Kidney (tissue), 14 donors: ENCODE measurements around the gene SLU7. TPM values are rescaled to one million over a fixed set of nuclear protein-coding genes. Genes with fewer than 3 reads are reported as not detected.

ENCODE experiments used
- DNase-seq, 5 donors: peaks; one replicate each; pipeline ENCODE4 v3.0.0-alpha.2; 2013 to 2020
- FAIRE-seq: peaks from 2 replicates; lab custom pipeline; 2012; peaks lifted over from hg19 to GRCh38; lab: Jason Lieb, UNC
- H3K27ac ChIP-seq, 2 donors: one replicate each; pipeline ENCODE4 v1.7.0; 2013; ENCODE audit warnings: low read depth in 2 of 2, low read length in 2 of 2, inconsistent platforms in 1 of 2
- H3K27me3 ChIP-seq: one replicate; pipeline ENCODE4 v1.7.1; 2013; ENCODE audit warnings: low read length, inconsistent platforms; ENCODE audit not compliant: control insufficient read depth, insufficient read depth
- H3K36me3 ChIP-seq, 3 donors: one replicate each; pipeline versions ENCODE4 v1.7.0 to v1.7.1; 2013; ENCODE audit warnings: low read length in 3 of 3, control low read depth in 1 of 3, inconsistent platforms in 1 of 3; ENCODE audit not compliant: insufficient read depth in 3 of 3, control insufficient read depth in 2 of 3
- H3K4me1 ChIP-seq, 3 donors: one replicate each; pipeline versions ENCODE4 v1.7.0 to v1.7.1; 2013; ENCODE audit warnings: low read length in 3 of 3, inconsistent platforms in 1 of 3, low read depth in 1 of 3; ENCODE audit not compliant: control insufficient read depth in 2 of 3, insufficient read depth in 2 of 3
- H3K4me3 ChIP-seq, 3 donors: one replicate each; pipeline versions ENCODE4 v1.7.0 to v1.8.1; 2013; ENCODE audit warnings: low read length in 3 of 3, control low read depth in 1 of 3, inconsistent platforms in 1 of 3
- H3K9ac ChIP-seq, 3 donors: one replicate each; pipeline versions ENCODE4 v1.7.0 to v1.7.1; 2013; ENCODE audit warnings: low read length in 3 of 3, control low read depth in 1 of 3, inconsistent platforms in 1 of 3
- H3K9me3 ChIP-seq, 3 donors: one replicate each; pipeline versions ENCODE4 v1.7.0 to v1.7.1; 2013; ENCODE audit warnings: low read length in 3 of 3, control low read depth in 1 of 3, inconsistent platforms in 1 of 3; ENCODE audit not compliant: control insufficient read depth in 2 of 3, insufficient read depth in 1 of 3
- intact Hi-C: fragments of 100-400 bp; cut with DNase I; formaldehyde crosslinking; loops from one replicate; pipeline ENCODE4 v1.11.1; 2022
- polyA plus RNA-seq: library from polyadenylated mRNA; stranded (reverse); fragments of 350-450 nt; fragmentation: Illumina TruSeq; extraction: RNeasy Lipid Tissue Mini Kit (QIAGEN cat#74804); gene quantifications from one replicate; pipeline ENCODE4 v1.2.3, GENCODE V29; 2014; ENCODE audit warnings: low read depth, low replicate concordance; ENCODE audit not compliant: insufficient read depth
- total RNA-seq: library from RNA; stranded (reverse); fragmentation: NEBNext Ultra II Directional; extraction: Animal tissue kit (Norgen Biotek cat#: 25700); gene quantifications from one replicate; pipeline ENCODE4 v1.2.1, GENCODE V29; 2021
- TF ChIP-seq, protein P1 (sequence below): IDR thresholded peaks from 3 replicates; pipeline ENCODE4 v1.5.1; 2012; ENCODE audit warnings: mild to moderate bottlenecking, moderate library complexity, borderline replicate concordance; ENCODE audit not compliant: insufficient read depth; ENCODE audit errors: extremely low read depth
- donor health status: control.
- donor health status: control.
- donor health status: control.
- donor health status: control.
- donor health status: control.
- donor health status: DM: yes; HTN: yes; CAD: no.
- donor health status: Normal renal cell carcinoma (clear cell type).

The SLU7 gene
- total and polyA plus RNA-seq, 2 donors from 2014 or later, result 41.7 to 56.9 TPM

DNA sequence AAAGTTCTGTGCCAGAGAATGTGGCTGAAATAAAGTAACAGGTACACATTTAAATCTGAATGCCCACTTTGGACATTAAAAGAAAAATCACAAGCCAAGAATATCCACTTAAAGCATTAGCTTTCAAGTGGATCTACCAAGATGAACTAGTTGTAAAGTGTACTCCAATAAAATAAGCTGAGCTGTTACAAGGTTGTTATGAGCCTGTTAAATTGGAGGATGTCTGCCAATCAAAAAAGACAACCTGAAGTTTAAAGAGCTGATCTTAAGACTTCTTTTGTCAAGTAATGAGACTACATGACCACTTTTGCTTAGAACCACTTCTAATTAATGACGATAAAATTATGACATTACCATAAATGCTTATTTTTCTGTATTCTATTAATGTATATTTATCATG, 21.4 kb downstream of the SLU7 start:
- Histone ChIP-seq H3K4me3 (no peak overlapping the region), H3K27me3 (no peaks in the 10 kb centered on the region), H3K9ac (no peak overlapping the region), H3K36me3 (peaks cover 0 to 3% (median 0%) of the 10 kb centered on the region in 3 donors), H3K9me3 (no peaks in the 10 kb centered on the region), H3K27ac (no peak overlapping the region), H3K4me1 (peaks cover 0 to 9% (median 2%) of the 10 kb centered on the region in 3 donors)
- DNase-seq (no peak), FAIRE-seq (no peak)
- TF ChIP-seq, protein P1, sequence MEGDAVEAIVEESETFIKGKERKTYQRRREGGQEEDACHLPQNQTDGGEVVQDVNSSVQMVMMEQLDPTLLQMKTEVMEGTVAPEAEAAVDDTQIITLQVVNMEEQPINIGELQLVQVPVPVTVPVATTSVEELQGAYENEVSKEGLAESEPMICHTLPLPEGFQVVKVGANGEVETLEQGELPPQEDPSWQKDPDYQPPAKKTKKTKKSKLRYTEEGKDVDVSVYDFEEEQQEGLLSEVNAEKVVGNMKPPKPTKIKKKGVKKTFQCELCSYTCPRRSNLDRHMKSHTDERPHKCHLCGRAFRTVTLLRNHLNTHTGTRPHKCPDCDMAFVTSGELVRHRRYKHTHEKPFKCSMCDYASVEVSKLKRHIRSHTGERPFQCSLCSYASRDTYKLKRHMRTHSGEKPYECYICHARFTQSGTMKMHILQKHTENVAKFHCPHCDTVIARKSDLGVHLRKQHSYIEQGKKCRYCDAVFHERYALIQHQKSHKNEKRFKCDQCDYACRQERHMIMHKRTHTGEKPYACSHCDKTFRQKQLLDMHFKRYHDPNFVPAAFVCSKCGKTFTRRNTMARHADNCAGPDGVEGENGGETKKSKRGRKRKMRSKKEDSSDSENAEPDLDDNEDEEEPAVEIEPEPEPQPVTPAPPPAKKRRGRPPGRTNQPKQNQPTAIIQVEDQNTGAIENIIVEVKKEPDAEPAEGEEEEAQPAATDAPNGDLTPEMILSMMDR, result no peak
- intact Hi-C loops, result no loop called here

DNA sequence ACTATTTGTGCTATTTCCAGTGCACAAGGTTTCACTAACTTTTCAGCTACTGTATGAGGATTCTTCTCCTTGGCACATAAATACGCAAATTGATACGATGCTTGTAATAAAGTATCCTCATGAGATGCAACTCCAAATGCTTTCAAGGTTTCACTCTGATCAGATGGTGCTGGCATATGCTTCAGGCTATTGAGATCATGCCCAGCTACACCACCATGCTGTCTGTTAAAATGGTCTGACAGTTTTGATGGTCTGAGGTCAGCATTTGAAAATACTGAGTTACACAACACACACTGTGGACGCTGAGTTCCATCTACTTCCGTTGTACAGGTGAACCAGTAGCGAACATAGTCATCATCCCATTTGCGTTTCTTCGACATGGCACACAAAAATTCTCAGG, 23.8 kb downstream of the SLU7 start:
- Histone ChIP-seq H3K27me3 (no peaks in the 10 kb centered on the region), H3K36me3 (no peaks in the 10 kb centered on the region), H3K4me3 (no peak overlapping the region), H3K9ac (no peak overlapping the region), H3K9me3 (no peaks in the 10 kb centered on the region), H3K4me1 (peaks cover 0 to 6% (median 2%) of the 10 kb centered on the region in 3 donors), H3K27ac (no peak overlapping the region)
- intact Hi-C loops, result no loop called here
- no peak for FAIRE-seq
- TF ChIP-seq, protein P1, result no peak
- DNase-seq, result no peak

DNA sequence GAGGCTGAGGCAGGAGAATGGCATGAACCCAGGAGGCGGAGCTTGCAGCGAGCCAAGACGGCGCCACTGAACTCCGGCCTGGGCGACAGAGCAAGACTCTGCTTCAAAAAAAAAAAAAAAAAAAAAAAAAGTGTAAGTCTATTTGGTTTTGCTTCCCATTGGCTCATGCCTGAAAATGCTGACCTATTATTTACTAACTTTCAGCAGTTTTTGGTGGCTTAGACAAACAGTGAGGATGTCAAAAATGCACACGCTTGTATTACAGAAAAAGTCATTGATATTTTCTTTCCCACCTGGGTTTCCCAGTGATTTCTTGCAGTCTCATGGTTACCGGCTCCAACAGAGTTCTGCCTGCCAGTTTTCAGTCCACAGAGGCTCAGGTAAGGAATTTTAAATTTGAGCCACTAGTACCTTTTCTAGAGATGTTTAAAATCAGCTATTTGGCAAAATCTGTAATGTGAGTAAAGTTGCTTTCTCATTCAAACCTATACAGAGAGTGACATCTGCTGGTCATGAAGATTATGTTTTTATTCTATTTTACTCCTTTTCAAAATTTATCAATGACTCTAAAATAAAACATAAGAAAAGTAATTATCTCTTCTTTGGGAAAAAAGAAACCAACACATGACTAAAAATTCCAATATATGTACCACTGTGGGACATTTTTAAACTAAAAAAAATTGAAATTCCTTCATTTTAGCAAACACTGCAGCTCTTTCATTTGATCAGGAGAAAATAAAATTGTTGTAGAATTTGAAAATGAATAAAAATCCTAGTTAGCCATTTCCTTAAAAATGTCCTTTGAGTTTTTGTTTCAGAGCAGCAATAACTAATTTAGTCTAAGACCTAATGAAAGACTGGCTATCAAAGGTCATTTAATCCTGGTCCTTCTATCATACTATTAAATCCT, 27.8 kb downstream of the SLU7 start:
- peak; percentile 90 for FAIRE-seq
- Histone ChIP-seq H3K9me3 (peaks cover 0 to 6% (median 0%) of the 10 kb centered on the region in 3 donors), H3K27ac (no peak overlapping the region), H3K9ac (no peak overlapping the region), H3K4me1 (no peaks in the 10 kb centered on the region), H3K27me3 (no peaks in the 10 kb centered on the region), H3K36me3 (no peaks in the 10 kb centered on the region), H3K4me3 (no peak overlapping the region)
- peak in 2 of 5 donors; percentile 22 to 38 for DNase-seq
- intact Hi-C loops, result no loop called here
- TF ChIP-seq, protein P1, result peak; percentile 19
